ENCODE results near the gene LHX3. TPM values are rescaled to one million over a fixed set of nuclear protein-coding genes. Genes with fewer than 3 reads are reported as not detected.

LHX3 gene
- total RNA-seq, 5 donors from 2014 or later (not counting 1 experiment from before 2014, with no cell fraction given): 0.13 to 0.42 TPM; not detected in 3

GRCh38 chr9:136245219-136246150 is 40.6 kb upstream of the LHX3 start, which contains the start of gene QSOX2:
TSS of gene QSOX2 (minus strand) at chr9:136245812. CDS start at chr9:136245803, 9 bp downstream.
- Mint-ChIP-seq H3K4me3 (peak within 1 kb of the TSS; percentile 91 to 98 (median 92)), H3K27me3 (no peaks in the 10 kb centered on the region), H3K4me1 (peaks cover 33 to 46% (median 43%) of the 10 kb centered on the region in 3 donors), H3K27ac (peak within 1 kb of the TSS; percentile 88 to 91), H3K9me3 (no peaks in the 10 kb centered on the region), H3K36me3 (no peaks in the 10 kb centered on the region)
- peaks cover 0 to 2% of the 10 kb centered on the region in 2 donors for H3K36me3 ChIP-seq (ENCODE audit: control insufficient read depth in 2 of 2, extremely low read depth in 1 of 2, insufficient read depth in 1 of 2, low read length in 1 of 2)
- ChIA-PET POLR2A (no interaction called here), CTCF (no interaction called here)
- H3K27me3 ChIP-seq (replicated peaks in 1 of 2; ENCODE audit: control insufficient read depth in 2 of 2, extremely low read depth in 1 of 2, insufficient read depth in 2 of 2, low read length in 1 of 2): no peaks in the 10 kb centered on the region
- H3K4me3 ChIP-seq (ENCODE audit: control insufficient read depth in 1 of 2, extremely low read depth in 1 of 2, low read length in 1 of 2): peak within 1 kb of the TSS; percentile 52 to 75
- H3K9me3 ChIP-seq: no peaks in the 10 kb centered on the region
- H3K27ac ChIP-seq (ENCODE audit: low read length): peak within 1 kb of the TSS; percentile 57
- DNase-seq (peak; percentile 67 to 92 (median 78)), ATAC-seq (replicated peaks in 1 of 4) (peak; percentile 84 to 89 (median 86))
- WGBS (ENCODE audit: insufficient coverage): under 1% methylated on average over 84 of the region's 112 CpGs
- H3K4me1 ChIP-seq (ENCODE audit: control insufficient read depth in 1 of 2, extremely low read depth in 1 of 2, insufficient read depth in 2 of 2, low read length in 2 of 2): peaks cover 17 to 48% of the 10 kb centered on the region in 2 experiments

- peak in 1 of 35 experiments; percentile 23 for DNase-seq
- POLR2A ChIA-PET: no interaction called here
- no peaks in the 10 kb centered on the region for H3K27me3 Mint-ChIP-seq
- Histone ChIP-seq H3K9me3 (no peaks in the 10 kb centered on the region), H3K27ac (ENCODE audit: low read length) (peak overlapping the region; percentile 42), H3K27me3 (replicated peaks in 1 of 2; ENCODE audit: control insufficient read depth in 2 of 2, extremely low read depth in 1 of 2, insufficient read depth in 2 of 2, low read length in 1 of 2) (no peaks in the 10 kb centered on the region), H3K36me3 (ENCODE audit: control insufficient read depth in 2 of 2, extremely low read depth in 1 of 2, insufficient read depth in 1 of 2, low read length in 1 of 2) (peaks cover 0 to 2% of the 10 kb centered on the region in 2 donors), H3K4me3 (ENCODE audit: control insufficient read depth in 1 of 2, extremely low read depth in 1 of 2, low read length in 1 of 2) (peak overlapping the region; percentile 52 to 75), H3K4me1 (ENCODE audit: control insufficient read depth in 1 of 2, extremely low read depth in 1 of 2, insufficient read depth in 2 of 2, low read length in 2 of 2) (peaks cover 17 to 48% of the 10 kb centered on the region in 2 experiments)
- no peaks in the 10 kb centered on the region for H3K36me3 Mint-ChIP-seq
- H3K9me3 Mint-ChIP-seq: no peaks in the 10 kb centered on the region
- H3K27ac Mint-ChIP-seq: peak overlapping the region; percentile 88 to 91
- peak overlapping the region; percentile 91 to 98 (median 92) for H3K4me3 Mint-ChIP-seq
- no peak for ATAC-seq (replicated peaks in 1 of 4)
- CTCF ChIA-PET: no interaction called here
- peaks cover 33 to 46% (median 43%) of the 10 kb centered on the region in 3 donors for H3K4me1 Mint-ChIP-seq
- 1% methylated on average over 6 of the region's 6 CpGs for WGBS (ENCODE audit: insufficient coverage)
Measured at GRCh38 chr9:136244969-136245218, 40.0 kb upstream of the LHX3 start.

GRCh38 chr9:136244122-136244968 is 39.4 kb upstream of the LHX3 start:
- peaks cover 17 to 48% of the 10 kb centered on the region in 2 experiments for H3K4me1 ChIP-seq (ENCODE audit: control insufficient read depth in 1 of 2, extremely low read depth in 1 of 2, insufficient read depth in 2 of 2, low read length in 2 of 2)
- no peaks in the 10 kb centered on the region for H3K9me3 ChIP-seq
- Mint-ChIP-seq H3K4me3 (peak overlapping the region; percentile 91 to 98 (median 92)), H3K9me3 (no peaks in the 10 kb centered on the region), H3K4me1 (peaks cover 33 to 51% (median 44%) of the 10 kb centered on the region in 3 donors), H3K36me3 (no peaks in the 10 kb centered on the region), H3K27me3 (no peaks in the 10 kb centered on the region), H3K27ac (peak overlapping the region; percentile 88 to 91)
- peaks cover 0 to 2% of the 10 kb centered on the region in 2 donors for H3K36me3 ChIP-seq (ENCODE audit: control insufficient read depth in 2 of 2, extremely low read depth in 1 of 2, insufficient read depth in 1 of 2, low read length in 1 of 2)
- H3K27me3 ChIP-seq (replicated peaks in 1 of 2; ENCODE audit: control insufficient read depth in 2 of 2, extremely low read depth in 1 of 2, insufficient read depth in 2 of 2, low read length in 1 of 2): no peaks in the 10 kb centered on the region
- WGBS (ENCODE audit: insufficient coverage): 7% methylated on average over 3 of the region's 11 CpGs
- ATAC-seq (replicated peaks in 1 of 4) (peak in 2 of 4 experiments; percentile 25 to 44), DNase-seq (peak in 30 of 35 experiments; percentile 11 to 66 (median 30))
- ChIA-PET POLR2A (no interaction called here), CTCF (no interaction called here)
- H3K4me3 ChIP-seq (ENCODE audit: control insufficient read depth in 1 of 2, extremely low read depth in 1 of 2, low read length in 1 of 2): peak overlapping the region; percentile 52 to 75
- H3K27ac ChIP-seq (ENCODE audit: low read length): peak overlapping the region; percentile 42

GRCh38 chr9:136243631-136244030 is 38.7 kb upstream of the LHX3 start:
- ATAC-seq (replicated peaks in 1 of 4) (no peak), DNase-seq (no peak)
- Mint-ChIP-seq H3K9me3 (no peaks in the 10 kb centered on the region), H3K36me3 (no peaks in the 10 kb centered on the region), H3K4me3 (peak overlapping the region; percentile 91 to 98 (median 92)), H3K27ac (peak overlapping the region; percentile 88 to 91), H3K27me3 (no peaks in the 10 kb centered on the region), H3K4me1 (peaks cover 33 to 56% (median 44%) of the 10 kb centered on the region in 3 donors)
- ChIA-PET CTCF (interaction anchor here in 1 of 2 donors (0.6 kb wide), 1 partner anchor 1429 kb away, joined by 3 read pairs; no protein-coding TSS in a partner anchor), POLR2A (no interaction called here)
- no peaks in the 10 kb centered on the region for H3K27me3 ChIP-seq (replicated peaks in 1 of 2; ENCODE audit: control insufficient read depth in 2 of 2, extremely low read depth in 1 of 2, insufficient read depth in 2 of 2, low read length in 1 of 2)
- no peaks in the 10 kb centered on the region for H3K9me3 ChIP-seq
- H3K36me3 ChIP-seq (ENCODE audit: control insufficient read depth in 2 of 2, extremely low read depth in 1 of 2, insufficient read depth in 1 of 2, low read length in 1 of 2): peaks cover 0 to 2% of the 10 kb centered on the region in 2 donors
- peaks cover 17 to 48% of the 10 kb centered on the region in 2 experiments for H3K4me1 ChIP-seq (ENCODE audit: control insufficient read depth in 1 of 2, extremely low read depth in 1 of 2, insufficient read depth in 2 of 2, low read length in 2 of 2)
- 45% methylated on average over 2 of the region's 4 CpGs for WGBS (ENCODE audit: insufficient coverage)
- no peak overlapping the region for H3K4me3 ChIP-seq (ENCODE audit: control insufficient read depth in 1 of 2, extremely low read depth in 1 of 2, low read length in 1 of 2)
- peak overlapping the region; percentile 42 for H3K27ac ChIP-seq (ENCODE audit: low read length)

- H3K4me1 ChIP-seq (ENCODE audit: control insufficient read depth in 1 of 2, extremely low read depth in 1 of 2, insufficient read depth in 2 of 2, low read length in 2 of 2): peaks cover 17 to 53% of the 10 kb centered on the region in 2 experiments
- H3K27me3 ChIP-seq (replicated peaks in 1 of 2; ENCODE audit: control insufficient read depth in 2 of 2, extremely low read depth in 1 of 2, insufficient read depth in 2 of 2, low read length in 1 of 2): no peaks in the 10 kb centered on the region
- POLR2A ChIA-PET: interaction anchor here in 1 of 2 donors (0.5 kb wide), 1 partner anchor 281 kb away, joined by 7 read pairs; no protein-coding TSS in a partner anchor
- ATAC-seq (replicated peaks in 1 of 4) (no peak), DNase-seq (peak in 1 of 35 experiments; percentile 32)
- peak overlapping the region; percentile 91 to 98 (median 92) for H3K4me3 Mint-ChIP-seq
- H3K36me3 Mint-ChIP-seq: no peaks in the 10 kb centered on the region
- H3K27ac ChIP-seq (ENCODE audit: low read length): peak overlapping the region; percentile 42
- H3K36me3 ChIP-seq (ENCODE audit: control insufficient read depth in 2 of 2, extremely low read depth in 1 of 2, insufficient read depth in 1 of 2, low read length in 1 of 2): peaks cover 0 to 2% of the 10 kb centered on the region in 2 donors
- H3K4me1 Mint-ChIP-seq: peaks cover 33 to 61% (median 45%) of the 10 kb centered on the region in 3 donors
- no peaks in the 10 kb centered on the region for H3K27me3 Mint-ChIP-seq
- CTCF ChIA-PET: interaction anchor here in 1 of 2 donors (0.6 kb wide), 1 partner anchor 1430 kb away, joined by 3 read pairs; no protein-coding TSS in a partner anchor
- WGBS (ENCODE audit: insufficient coverage): 77% methylated on average over 4 of the region's 6 CpGs
- H3K9me3 ChIP-seq: no peaks in the 10 kb centered on the region
- no peak overlapping the region for H3K4me3 ChIP-seq (ENCODE audit: control insufficient read depth in 1 of 2, extremely low read depth in 1 of 2, low read length in 1 of 2)
- H3K9me3 Mint-ChIP-seq: no peaks in the 10 kb centered on the region
- peak overlapping the region; percentile 88 to 91 for H3K27ac Mint-ChIP-seq
Measured at GRCh38 chr9:136242918-136243525, 38.1 kb upstream of the LHX3 start.

Measured in T-cell (primary cell).